ENCODE results near the gene TMC5. TPM values are rescaled to one million over a fixed set of nuclear protein-coding genes. Genes with fewer than 3 reads are reported as not detected.

The TMC5 gene
- total RNA-seq, 1 donor from 2014 or later, result 0.38 TPM

- DNase-seq, result no peak
- TF ChIP-seq CTCF (IDR thresholded peaks at IDR 0.05; ENCODE audit: borderline replicate concordance), result no peak
- no peaks in the 10 kb centered on the region for H3K36me3 ChIP-seq
- H3K27me3 ChIP-seq (ENCODE audit: low read depth), result peaks cover 91% of the 10 kb centered on the region
- peaks cover 7% of the 10 kb centered on the region for H3K4me1 ChIP-seq
- no peak overlapping the region for H3K27ac ChIP-seq (replicated peaks)
- intact Hi-C loops (cut with micrococcal nuclease), result no loop called here
- no peaks in the 10 kb centered on the region for H3K9me3 ChIP-seq (replicated peaks)
- H3K4me3 ChIP-seq, result no peak overlapping the region
Observed at GRCh38 chr16:19415461-19415860, 2.2 kb upstream of the TMC5 start.

GRCh38 chr16:19415918-19416317, 1.8 kb upstream of the TMC5 start:
- Histone ChIP-seq H3K4me3 (no peak overlapping the region), H3K27ac (replicated peaks) (no peak overlapping the region), H3K27me3 (ENCODE audit: low read depth) (peaks cover 86% of the 10 kb centered on the region), H3K4me1 (peaks cover 2% of the 10 kb centered on the region), H3K9me3 (replicated peaks) (no peaks in the 10 kb centered on the region), H3K36me3 (no peaks in the 10 kb centered on the region)
- no peak for TF ChIP-seq CTCF (IDR thresholded peaks at IDR 0.05; ENCODE audit: borderline replicate concordance)
- no peak for DNase-seq
- intact Hi-C loops (cut with micrococcal nuclease), result no loop called here

- Histone ChIP-seq H3K4me1 (no peaks in the 10 kb centered on the region), H3K27me3 (ENCODE audit: low read depth) (peaks cover 64% of the 10 kb centered on the region), H3K27ac (replicated peaks) (no peak overlapping the region), H3K9me3 (replicated peaks) (no peaks in the 10 kb centered on the region), H3K4me3 (no peak overlapping the region), H3K36me3 (no peaks in the 10 kb centered on the region)
- DNase-seq, result no peak
- intact Hi-C loops (cut with micrococcal nuclease), result no loop called here
- TF ChIP-seq CTCF (IDR thresholded peaks at IDR 0.05; ENCODE audit: borderline replicate concordance), result no peak
Observed at GRCh38 chr16:19418200-19418599, 517 bp downstream of the TMC5 start.

- no peak for TF ChIP-seq CTCF (IDR thresholded peaks at IDR 0.05; ENCODE audit: borderline replicate concordance)
- no peak overlapping the region for H3K4me3 ChIP-seq
- no peaks in the 10 kb centered on the region for H3K4me1 ChIP-seq
- H3K36me3 ChIP-seq, result no peaks in the 10 kb centered on the region
- intact Hi-C loops (cut with micrococcal nuclease), result no loop called here
- peaks cover 50% of the 10 kb centered on the region for H3K27me3 ChIP-seq (ENCODE audit: low read depth)
- DNase-seq, result no peak
- no peaks in the 10 kb centered on the region for H3K9me3 ChIP-seq (replicated peaks)
- no peak overlapping the region for H3K27ac ChIP-seq (replicated peaks)
Observed at GRCh38 chr16:19419698-19420075, 2.0 kb downstream of the TMC5 start.

- H3K9me3 ChIP-seq (replicated peaks), result no peaks in the 10 kb centered on the region
- H3K27me3 ChIP-seq (ENCODE audit: low read depth), result peaks cover 40% of the 10 kb centered on the region
- H3K36me3 ChIP-seq, result no peaks in the 10 kb centered on the region
- intact Hi-C loops (cut with micrococcal nuclease), result no loop called here
- H3K4me3 ChIP-seq, result no peak overlapping the region
- no peaks in the 10 kb centered on the region for H3K4me1 ChIP-seq
- TF ChIP-seq CTCF (IDR thresholded peaks at IDR 0.05; ENCODE audit: borderline replicate concordance), result no peak
- DNase-seq, result no peak
- no peak overlapping the region for H3K27ac ChIP-seq (replicated peaks)
Observed at GRCh38 chr16:19424478-19424877, 6.8 kb downstream of the TMC5 start.

- no peaks in the 10 kb centered on the region for H3K9me3 ChIP-seq (replicated peaks)
- H3K4me3 ChIP-seq, result no peak overlapping the region
- H3K4me1 ChIP-seq, result no peaks in the 10 kb centered on the region
- intact Hi-C loops (cut with micrococcal nuclease), result no loop called here
- TF ChIP-seq CTCF (IDR thresholded peaks at IDR 0.05; ENCODE audit: borderline replicate concordance), result no peak
- DNase-seq, result no peak
- H3K36me3 ChIP-seq, result no peaks in the 10 kb centered on the region
- H3K27ac ChIP-seq (replicated peaks), result no peak overlapping the region
- peaks cover 51% of the 10 kb centered on the region for H3K27me3 ChIP-seq (ENCODE audit: low read depth)
Observed at GRCh38 chr16:19430345-19430744, 12.7 kb downstream of the TMC5 start.
